Subcutaneous adipose tissue (tissue), 4 donors: ENCODE data around the gene ZNF679. TPM values are rescaled to one million over a fixed set of nuclear protein-coding genes. Genes with fewer than 3 reads are reported as not detected.

Experiments used
- CTCF ChIP-seq: fragments of 450-650 bp; IDR thresholded peaks from one replicate; pipeline ENCODE4 v1.5.1; 2016; ENCODE audit warnings: low read depth, mild to moderate bottlenecking, control low read depth, antibody characterized with exemption, moderate library complexity
- total RNA-seq, 4 donors: library from RNA; depleted of rRNA; stranded (reverse); fragments of >200 nt; gene quantifications; one replicate each; pipeline ENCODE4 v1.1.0, GENCODE V29; 2016

Gene ZNF679
- total RNA-seq, 4 donors from 2014 or later = not detected

- TF ChIP-seq CTCF = no peak
These were observed 40.9 kb upstream of the ZNF679 start for GRCh38 chr7:64187408-64187807.

- TF ChIP-seq CTCF = no peak
These were observed 36.0 kb upstream of the ZNF679 start for GRCh38 chr7:64192148-64192704.

GRCh38 chr7:64192775-64193174 is 35.5 kb upstream of the ZNF679 start:
- TF ChIP-seq CTCF = no peak

- TF ChIP-seq CTCF = no peak
These were observed 21.4 kb upstream of the ZNF679 start, which contains the start of gene ZNF735 for GRCh38 chr7:64206903-64207302. Gene ZNF735, plus strand, starts transcription at chr7:64207203. Its CDS starts 0 bp downstream, at chr7:64207203.

GRCh38 chr7:64223366-64223765 is 4.9 kb upstream of the ZNF679 start:
- no peak for TF ChIP-seq CTCF

GRCh38 chr7:64266341-64266919 is 38.2 kb downstream of the ZNF679 start:
- no peak for TF ChIP-seq CTCF

- TF ChIP-seq CTCF = no peak
These were observed 49.4 kb downstream of the ZNF679 start for GRCh38 chr7:64277630-64278029.
